H9 (cell line): ENCODE data around the gene KATNB1. TPM values are rescaled to one million over a fixed set of nuclear protein-coding genes. Genes with fewer than 3 reads are reported as not detected.
A peak's percentile ranks its signal among the peaks of the same experiment; 100 is the strongest.

Source experiments
- DNase-seq: peaks from one replicate; pipeline ENCODE4 v3.0.0-alpha.2; 2017
- H2AFZ ChIP-seq: one replicate; pipeline ENCODE4 v1.6.1; 2013; ENCODE audit warnings: mild to moderate bottlenecking, low read length, control low read depth, moderate library complexity
- H2AK5ac ChIP-seq: 2 replicates; pipeline ENCODE4 v1.6.1; 2013; ENCODE audit warnings: low read length, control low read depth, mixed read lengths; ENCODE audit not compliant: insufficient read length
- H2BK120ac ChIP-seq: one replicate; pipeline ENCODE4 v1.6.1; 2013; ENCODE audit warnings: low read depth, mild to moderate bottlenecking, low read length, control low read depth, inconsistent platforms; ENCODE audit not compliant: poor library complexity, severe bottlenecking
- H2BK12ac ChIP-seq: 2 replicates; pipeline ENCODE4 v1.6.1; 2013; ENCODE audit warnings: low read length, control low read depth, mixed read lengths, low read depth; ENCODE audit not compliant: insufficient read length
- H2BK15ac ChIP-seq: 2 replicates; pipeline ENCODE4 v1.6.1; 2013; ENCODE audit warnings: low read depth, low read length, control low read depth
- H2BK20ac ChIP-seq: one replicate; pipeline ENCODE4 v1.6.1; 2013; ENCODE audit warnings: low read depth, mild to moderate bottlenecking, low read length, control low read depth, inconsistent platforms; ENCODE audit not compliant: poor library complexity, severe bottlenecking
- H2BK5ac ChIP-seq: 2 replicates; pipeline ENCODE4 v1.6.1; 2013; ENCODE audit warnings: low read length, control low read depth, mixed read lengths; ENCODE audit not compliant: insufficient read length
- H3K14ac ChIP-seq: 2 replicates; pipeline ENCODE4 v1.6.1; 2013; ENCODE audit warnings: low read length, control low read depth; ENCODE audit not compliant: insufficient read depth
- H3K18ac ChIP-seq: 2 replicates; pipeline ENCODE4 v1.6.1; 2013; ENCODE audit warnings: low read depth, mild to moderate bottlenecking, mixed read lengths, low read length, control low read depth; ENCODE audit not compliant: insufficient read length
- H3K23ac ChIP-seq: 2 replicates; pipeline ENCODE4 v1.6.1; 2013; ENCODE audit warnings: low read length, control low read depth, mixed read lengths, low read depth; ENCODE audit not compliant: insufficient read length
- H3K23me2 ChIP-seq: 2 replicates; pipeline ENCODE4 v1.6.1; 2013; ENCODE audit warnings: low read depth, mild to moderate bottlenecking, mixed read lengths, low read length, control low read depth; ENCODE audit not compliant: insufficient read length, poor library complexity, severe bottlenecking
- H3K27ac ChIP-seq: 2 replicates; pipeline ENCODE4 v1.5.1; 2013; ENCODE audit warnings: low read length, control low read depth, mixed read lengths, low read depth; ENCODE audit not compliant: insufficient read length
- H3K27me3 ChIP-seq: 2 replicates; pipeline ENCODE4 v1.6.1; 2013; ENCODE audit warnings: low read length, control low read depth, inconsistent platforms; ENCODE audit not compliant: insufficient read depth
- H3K4ac ChIP-seq: 2 replicates; pipeline ENCODE4 v1.6.1; 2013; ENCODE audit warnings: low read depth, mild to moderate bottlenecking, control low read depth, inconsistent platforms, low read length, moderate library complexity
- H3K4me1 ChIP-seq: 2 replicates; pipeline ENCODE4 v1.6.1; 2013; ENCODE audit warnings: low read length, control low read depth, inconsistent platforms; ENCODE audit not compliant: insufficient read depth
- H3K4me2 ChIP-seq: 2 replicates; pipeline ENCODE4 v1.6.1; 2013; ENCODE audit warnings: low read length, control low read depth, mixed read lengths; ENCODE audit not compliant: insufficient read length, insufficient read depth
- H3K56ac ChIP-seq: 2 replicates; pipeline ENCODE4 v1.6.1; 2013; ENCODE audit warnings: low read depth, mild to moderate bottlenecking, mixed read lengths, low read length, control low read depth; ENCODE audit not compliant: insufficient read length
- H3K79me1 ChIP-seq: 2 replicates; pipeline ENCODE4 v1.6.1; 2013; ENCODE audit warnings: low read depth, mild to moderate bottlenecking, moderate library complexity, low read length, control low read depth, inconsistent platforms; ENCODE audit not compliant: insufficient read depth, poor library complexity, severe bottlenecking
- H3K79me2 ChIP-seq: 2 replicates; pipeline ENCODE4 v1.6.1; 2013; ENCODE audit warnings: low read length, control low read depth, inconsistent platforms; ENCODE audit not compliant: insufficient read depth
- H3K9ac ChIP-seq: 2 replicates; pipeline ENCODE4 v1.6.1; 2013; ENCODE audit warnings: low read length, control low read depth, mixed read lengths; ENCODE audit not compliant: insufficient read length; ENCODE audit errors: extremely low read depth
- H3K9me3 ChIP-seq: one replicate; pipeline ENCODE4 v1.6.1; 2013; ENCODE audit warnings: low read depth, low read length, inconsistent platforms; ENCODE audit not compliant: control insufficient read depth
- H3T11ph ChIP-seq: one replicate; pipeline ENCODE4 v1.6.1; 2013; ENCODE audit warnings: mild to moderate bottlenecking, low read length, control low read depth, inconsistent platforms
- H4K20me1 ChIP-seq: one replicate; pipeline ENCODE4 v1.6.1; 2013; ENCODE audit not compliant: control insufficient read depth, insufficient read length, insufficient read depth
- H4K5ac ChIP-seq: 2 replicates; pipeline ENCODE4 v1.6.1; 2013; ENCODE audit warnings: low read depth, mild to moderate bottlenecking, mixed read lengths, low read length, control low read depth; ENCODE audit not compliant: insufficient read length
- H4K8ac ChIP-seq: replicated peaks from 2 replicates; pipeline ENCODE4 v1.6.1; 2013; ENCODE audit warnings: low read length, control low read depth, mixed read lengths, low read depth; ENCODE audit not compliant: insufficient read length
- H4K91ac ChIP-seq: 2 replicates; pipeline ENCODE4 v1.6.1; 2013; ENCODE audit warnings: low read depth, mild to moderate bottlenecking, moderate library complexity, mixed read lengths, low read length, control low read depth; ENCODE audit not compliant: insufficient read length
- H3K27ac Mint-ChIP-seq, 3 experiments: 2 replicates in 2 of 3; 3 replicates in 1 of 3; pipeline ENCODE4 v1.8.0; 2020 to 2021; ENCODE audit warnings: mixed read lengths in 3 of 3, mild to moderate bottlenecking in 1 of 3, moderate library complexity in 1 of 3
- H3K27me3 Mint-ChIP-seq: 2 replicates; pipeline ENCODE4 v1.8.0; 2021; ENCODE audit warnings: low read depth, mild to moderate bottlenecking, moderate library complexity, mixed read lengths
- H3K36me3 Mint-ChIP-seq, 3 experiments: 2 replicates in 2 of 3; 3 replicates in 1 of 3; pipeline ENCODE4 v1.8.0; 2020 to 2021; ENCODE audit warnings: low read depth in 3 of 3, mixed read lengths in 3 of 3; ENCODE audit not compliant: insufficient read depth in 1 of 3
- H3K4me1 Mint-ChIP-seq, 2 experiments: 2 replicates each; pipeline ENCODE4 v1.8.0; 2020; ENCODE audit warnings: mixed read lengths in 2 of 2
- H3K4me3 Mint-ChIP-seq, 2 experiments: 2 replicates in 1 of 2; 3 replicates in 1 of 2; pipeline ENCODE4 v1.8.0; 2020 to 2021; ENCODE audit warnings: mild to moderate bottlenecking in 2 of 2, mixed read lengths in 2 of 2, moderate library complexity in 1 of 2
- H3K9me3 Mint-ChIP-seq, 2 experiments: 2 replicates in 1 of 2; 3 replicates in 1 of 2; pipeline ENCODE4 v1.8.0; 2020; ENCODE audit warnings: mild to moderate bottlenecking in 2 of 2, mixed read lengths in 2 of 2, moderate library complexity in 1 of 2
- WGBS: extraction: QIAGEN DNeasy Blood & Tissue Kit; methylation state at CpG from one replicate; pipeline ENCODE4 v1.1.7; 2013; ENCODE audit warnings: missing lambda C conversion rate, low lambda C conversion rate, mixed read lengths; ENCODE audit not compliant: insufficient read length; ENCODE audit errors: extremely low coverage; 5-methylcytosine and 5-hydroxymethylcytosine counted together
- total RNA-seq: library from RNA; stranded (reverse); gene quantifications from 2 replicates; pipeline ENCODE4 v1.2.1, GENCODE V29; 2021
- TF ChIP-seq, protein P1 (sequence below): fragments of 200-600 bp; sonication (generic); conservative IDR thresholded peaks from 3 replicates; pipeline ENCODE4 v1.8.0; 2021; ENCODE audit warnings: antibody characterized with exemption, mild to moderate bottlenecking

Gene KATNB1
- total RNA-seq, 1 experiment from 2014 or later = 29.9 TPM

DNA sequence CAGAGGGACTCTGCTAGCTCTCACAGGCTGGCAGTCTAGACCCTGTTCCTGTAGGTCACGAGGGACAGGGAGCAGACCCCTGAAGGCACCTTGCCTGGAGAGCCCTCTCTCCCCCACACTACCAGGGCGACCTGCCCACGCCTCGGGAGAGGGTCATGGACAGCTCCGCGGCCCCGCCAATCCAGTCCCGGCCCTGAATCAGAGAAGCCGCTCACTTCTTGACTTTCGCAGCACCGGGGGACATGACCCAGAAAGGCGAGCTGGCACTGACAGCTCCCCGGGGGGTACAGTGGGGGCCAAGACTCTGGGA is 61.6 kb downstream of the KATNB1 start:
- Histone ChIP-seq H2BK15ac (no peak overlapping the region), H3K79me2 (no peaks in the 10 kb centered on the region), H3K56ac (no peak overlapping the region), H2BK120ac (no peak overlapping the region), H3K79me1 (no peaks in the 10 kb centered on the region), H3K4me1 (peaks cover 9% of the 10 kb centered on the region; the same call in 1 of the 2 replicates), H3K27me3 (no peaks in the 10 kb centered on the region; the same call in 1 of the 2 replicates), H4K5ac (no peak overlapping the region), H3K23me2 (no peaks in the 10 kb centered on the region), H3K23ac (no peak overlapping the region), H3K18ac (no peak overlapping the region), H4K8ac (no peak overlapping the region), H2BK12ac (no peak overlapping the region), H4K91ac (no peak overlapping the region), H3K4me2 (no peak overlapping the region), H3K4ac (no peak overlapping the region), H3T11ph (no peak overlapping the region), H3K27ac (no peak overlapping the region), H2BK20ac (no peak overlapping the region), H2AFZ (no peak overlapping the region), H2BK5ac (no peak overlapping the region), H4K20me1 (no peaks in the 10 kb centered on the region), H3K14ac (no peak overlapping the region), H2AK5ac (no peak overlapping the region), H3K9me3 (no peaks in the 10 kb centered on the region), H3K9ac (no peak overlapping the region)
- Mint-ChIP-seq H3K27me3 (peaks cover 40% of the 10 kb centered on the region), H3K36me3 (no peaks in the 10 kb centered on the region), H3K4me3 (no peak overlapping the region), H3K9me3 (no peaks in the 10 kb centered on the region; a peak in 1 of 5 replicates), H3K4me1 (peaks cover 29 to 41% of the 10 kb centered on the region in 2 experiments), H3K27ac (peak overlapping the region in 1 of 3 experiments; percentile 27; a peak in 1 of 7 replicates)
- WGBS = no CpG with 5 or more reads among the region's 13 CpGs
- TF ChIP-seq, protein P1, sequence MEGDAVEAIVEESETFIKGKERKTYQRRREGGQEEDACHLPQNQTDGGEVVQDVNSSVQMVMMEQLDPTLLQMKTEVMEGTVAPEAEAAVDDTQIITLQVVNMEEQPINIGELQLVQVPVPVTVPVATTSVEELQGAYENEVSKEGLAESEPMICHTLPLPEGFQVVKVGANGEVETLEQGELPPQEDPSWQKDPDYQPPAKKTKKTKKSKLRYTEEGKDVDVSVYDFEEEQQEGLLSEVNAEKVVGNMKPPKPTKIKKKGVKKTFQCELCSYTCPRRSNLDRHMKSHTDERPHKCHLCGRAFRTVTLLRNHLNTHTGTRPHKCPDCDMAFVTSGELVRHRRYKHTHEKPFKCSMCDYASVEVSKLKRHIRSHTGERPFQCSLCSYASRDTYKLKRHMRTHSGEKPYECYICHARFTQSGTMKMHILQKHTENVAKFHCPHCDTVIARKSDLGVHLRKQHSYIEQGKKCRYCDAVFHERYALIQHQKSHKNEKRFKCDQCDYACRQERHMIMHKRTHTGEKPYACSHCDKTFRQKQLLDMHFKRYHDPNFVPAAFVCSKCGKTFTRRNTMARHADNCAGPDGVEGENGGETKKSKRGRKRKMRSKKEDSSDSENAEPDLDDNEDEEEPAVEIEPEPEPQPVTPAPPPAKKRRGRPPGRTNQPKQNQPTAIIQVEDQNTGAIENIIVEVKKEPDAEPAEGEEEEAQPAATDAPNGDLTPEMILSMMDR = no peak
- DNase-seq = no peak
